ENCODE data around the gene TGFA. TPM values are rescaled to one million over a fixed set of nuclear protein-coding genes. Genes with fewer than 3 reads are reported as not detected.

TGFA gene
- total RNA-seq, 1 experiment from 2014 or later, result 2.5 TPM

GRCh38 chr2:70461414-70461813 lies 92.2 kb downstream of the TGFA start (continued):
- no peak for TF ChIP-seq IRF1 (CRISPR knock-in tag; IDR thresholded peaks at IDR 0.05)
- no peak for TF ChIP-seq ZNF671 (CRISPR knock-in tag; IDR thresholded peaks at IDR 0.05)
- TF ChIP-seq ZNF219 (CRISPR knock-in tag; IDR thresholded peaks at IDR 0.05; ENCODE audit: borderline replicate concordance), result no peak
- no peak for TF ChIP-seq E2F5 (CRISPR knock-in tag; IDR thresholded peaks at IDR 0.05)

- ChIA-PET POLR2A (no interaction called here), CTCF (interaction anchor here (0.6 to 2.3 kb wide), 22 partner anchors 12 to 488 kb away, joined by 3 to 9 read pairs (median 4); no protein-coding TSS in a partner anchor)
- Mint-ChIP-seq H3K27ac (no peak overlapping the region), H3K4me3 (no peak overlapping the region), H3K27me3 (ENCODE audit: low read depth) (peaks cover 57% of the 10 kb centered on the region), H3K4me1 (peaks cover 11% of the 10 kb centered on the region), H3K36me3 (no peaks in the 10 kb centered on the region), H3K9me3 (no peaks in the 10 kb centered on the region)
- DNase-seq (ENCODE audit: low spot score) (peak; percentile 54), ATAC-seq (peak; percentile 87)
- no peak for TF ChIP-seq ETV6 (CRISPR knock-in tag; IDR thresholded peaks at IDR 0.05)
- TF ChIP-seq OVOL2 (CRISPR knock-in tag; IDR thresholded peaks at IDR 0.05; ENCODE audit: borderline replicate concordance), result no peak
- TF ChIP-seq RORB (CRISPR knock-in tag; IDR thresholded peaks at IDR 0.05), result no peak
- TF ChIP-seq E2F5 (CRISPR knock-in tag; IDR thresholded peaks at IDR 0.05), result no peak
- TF ChIP-seq AR (CRISPR knock-in tag; IDR thresholded peaks at IDR 0.05), result no peak
- TF ChIP-seq ZNF138 (CRISPR knock-in tag; conservative IDR thresholded peaks at IDR 0.05), result no peak
- TF ChIP-seq GABPB1 (CRISPR knock-in tag; IDR thresholded peaks at IDR 0.05), result no peak
- no peak for TF ChIP-seq GTF2I (CRISPR knock-in tag; conservative IDR thresholded peaks at IDR 0.05)
- no peak for TF ChIP-seq E2F1 (CRISPR knock-in tag; IDR thresholded peaks at IDR 0.05)
- no peak for TF ChIP-seq USF2 (CRISPR knock-in tag; IDR thresholded peaks at IDR 0.05)
- no peak for TF ChIP-seq ZNF232 (CRISPR knock-in tag; IDR thresholded peaks at IDR 0.05)
- no peak for TF ChIP-seq FOXP1 (CRISPR knock-in tag; IDR thresholded peaks at IDR 0.05; ENCODE audit: borderline replicate concordance)
- TF ChIP-seq CDX4 (CRISPR knock-in tag; IDR thresholded peaks at IDR 0.05; ENCODE audit: borderline replicate concordance), result no peak
- no peak for TF ChIP-seq JAZF1 (CRISPR knock-in tag; IDR thresholded peaks at IDR 0.05)
- TF ChIP-seq NFYB (CRISPR knock-in tag; conservative IDR thresholded peaks at IDR 0.05; ENCODE audit: low read depth), result no peak
- TF ChIP-seq ZNF281 (CRISPR knock-in tag; IDR thresholded peaks at IDR 0.05), result no peak
- no peak for TF ChIP-seq ZBTB43 (CRISPR knock-in tag; IDR thresholded peaks at IDR 0.05)
- no peak for TF ChIP-seq ZNF425 (CRISPR knock-in tag; conservative IDR thresholded peaks at IDR 0.05)
- no peak for TF ChIP-seq SMAD3 (CRISPR knock-in tag; IDR thresholded peaks at IDR 0.05; ENCODE audit: borderline replicate concordance)
Measured at GRCh38 chr2:70460333-70460732, 93.3 kb downstream of the TGFA start.

Measured in WTC11 (cell line).